ENCODE results near the gene COL2A1.

Gene COL2A1

DNA sequence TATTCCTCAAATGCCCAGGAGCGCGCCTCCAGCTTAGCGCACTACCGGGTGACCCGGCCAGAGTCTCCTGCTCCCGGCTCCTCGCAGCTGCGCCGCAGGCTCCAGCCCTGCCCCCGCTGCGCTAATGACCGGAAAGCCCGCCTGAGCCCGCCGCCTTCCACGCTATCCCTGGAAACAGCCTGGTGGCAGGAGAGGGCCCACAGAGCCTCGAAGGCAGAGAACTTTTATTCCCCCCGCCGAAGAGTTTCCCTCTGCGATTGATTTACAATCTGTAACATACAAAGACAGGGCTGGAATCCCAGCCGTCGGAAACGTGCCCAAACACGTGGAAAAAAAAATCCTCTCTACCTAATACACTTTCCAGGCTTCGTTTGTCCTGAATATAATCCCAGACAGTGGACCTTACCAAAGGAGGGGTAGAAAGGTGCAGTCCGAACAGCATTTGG, 1.5 kb downstream of the COL2A1 start:
- no peak for TF ChIP-seq ZC3H10 (CRISPR knock-in tag; IDR thresholded peaks at IDR 0.05)
- no peak for TF ChIP-seq BACH2 (CRISPR knock-in tag; IDR thresholded peaks at IDR 0.05; ENCODE audit: borderline replicate concordance)
- TF ChIP-seq ZFP30 (CRISPR knock-in tag; IDR thresholded peaks at IDR 0.05) = no peak
- TF ChIP-seq GLIS3 (CRISPR knock-in tag; IDR thresholded peaks at IDR 0.05) = no peak
- TF ChIP-seq CSDC2 (CRISPR knock-in tag; IDR thresholded peaks at IDR 0.05) = no peak
- TF ChIP-seq, protein P1, sequence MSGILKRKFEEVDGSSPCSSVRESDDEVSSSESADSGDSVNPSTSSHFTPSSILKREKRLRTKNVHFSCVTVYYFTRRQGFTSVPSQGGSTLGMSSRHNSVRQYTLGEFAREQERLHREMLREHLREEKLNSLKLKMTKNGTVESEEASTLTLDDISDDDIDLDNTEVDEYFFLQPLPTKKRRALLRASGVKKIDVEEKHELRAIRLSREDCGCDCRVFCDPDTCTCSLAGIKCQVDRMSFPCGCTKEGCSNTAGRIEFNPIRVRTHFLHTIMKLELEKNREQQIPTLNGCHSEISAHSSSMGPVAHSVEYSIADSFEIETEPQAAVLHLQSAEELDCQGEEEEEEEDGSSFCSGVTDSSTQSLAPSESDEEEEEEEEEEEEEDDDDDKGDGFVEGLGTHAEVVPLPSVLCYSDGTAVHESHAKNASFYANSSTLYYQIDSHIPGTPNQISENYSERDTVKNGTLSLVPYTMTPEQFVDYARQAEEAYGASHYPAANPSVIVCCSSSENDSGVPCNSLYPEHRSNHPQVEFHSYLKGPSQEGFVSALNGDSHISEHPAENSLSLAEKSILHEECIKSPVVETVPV (CRISPR knock-in tag; IDR thresholded peaks at IDR 0.05) = no peak
- TF ChIP-seq, protein P2, sequence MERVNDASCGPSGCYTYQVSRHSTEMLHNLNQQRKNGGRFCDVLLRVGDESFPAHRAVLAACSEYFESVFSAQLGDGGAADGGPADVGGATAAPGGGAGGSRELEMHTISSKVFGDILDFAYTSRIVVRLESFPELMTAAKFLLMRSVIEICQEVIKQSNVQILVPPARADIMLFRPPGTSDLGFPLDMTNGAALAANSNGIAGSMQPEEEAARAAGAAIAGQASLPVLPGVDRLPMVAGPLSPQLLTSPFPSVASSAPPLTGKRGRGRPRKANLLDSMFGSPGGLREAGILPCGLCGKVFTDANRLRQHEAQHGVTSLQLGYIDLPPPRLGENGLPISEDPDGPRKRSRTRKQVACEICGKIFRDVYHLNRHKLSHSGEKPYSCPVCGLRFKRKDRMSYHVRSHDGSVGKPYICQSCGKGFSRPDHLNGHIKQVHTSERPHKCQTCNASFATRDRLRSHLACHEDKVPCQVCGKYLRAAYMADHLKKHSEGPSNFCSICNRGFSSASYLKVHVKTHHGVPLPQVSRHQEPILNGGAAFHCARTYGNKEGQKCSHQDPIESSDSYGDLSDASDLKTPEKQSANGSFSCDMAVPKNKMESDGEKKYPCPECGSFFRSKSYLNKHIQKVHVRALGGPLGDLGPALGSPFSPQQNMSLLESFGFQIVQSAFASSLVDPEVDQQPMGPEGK (CRISPR knock-in tag; IDR thresholded peaks at IDR 0.05; ENCODE audit: borderline replicate concordance) = no peak
- TF ChIP-seq SNAI2 (CRISPR knock-in tag; IDR thresholded peaks at IDR 0.05) = no peak
- ATAC-seq = peak; percentile 46

DNA sequence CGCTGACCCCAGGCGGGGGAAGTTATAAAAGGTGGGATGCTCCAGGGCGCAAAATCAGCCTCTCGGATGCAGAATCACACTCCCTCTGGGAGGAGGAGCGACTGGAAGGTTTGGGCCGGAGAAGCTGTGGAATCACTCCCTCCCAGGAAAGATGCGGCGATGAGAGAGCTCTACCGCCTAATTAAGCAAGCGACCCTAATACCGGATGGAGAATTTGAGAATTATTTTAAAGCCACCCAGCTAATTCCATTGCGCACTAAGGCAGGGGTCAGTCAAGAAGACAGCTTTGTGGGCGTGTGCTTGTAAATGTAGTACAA, 1.9 kb downstream of the COL2A1 start:
- TF ChIP-seq PPARA (CRISPR knock-in tag; IDR thresholded peaks at IDR 0.05; ENCODE audit: borderline replicate concordance) (no peak), ESRRG (CRISPR knock-in tag; IDR thresholded peaks at IDR 0.05) (no peak)
- TF ChIP-seq, protein P2 (CRISPR knock-in tag; IDR thresholded peaks at IDR 0.05; ENCODE audit: borderline replicate concordance) = no peak
- peak; percentile 11; the same call in 2 of the 3 replicates for ATAC-seq

DNA sequence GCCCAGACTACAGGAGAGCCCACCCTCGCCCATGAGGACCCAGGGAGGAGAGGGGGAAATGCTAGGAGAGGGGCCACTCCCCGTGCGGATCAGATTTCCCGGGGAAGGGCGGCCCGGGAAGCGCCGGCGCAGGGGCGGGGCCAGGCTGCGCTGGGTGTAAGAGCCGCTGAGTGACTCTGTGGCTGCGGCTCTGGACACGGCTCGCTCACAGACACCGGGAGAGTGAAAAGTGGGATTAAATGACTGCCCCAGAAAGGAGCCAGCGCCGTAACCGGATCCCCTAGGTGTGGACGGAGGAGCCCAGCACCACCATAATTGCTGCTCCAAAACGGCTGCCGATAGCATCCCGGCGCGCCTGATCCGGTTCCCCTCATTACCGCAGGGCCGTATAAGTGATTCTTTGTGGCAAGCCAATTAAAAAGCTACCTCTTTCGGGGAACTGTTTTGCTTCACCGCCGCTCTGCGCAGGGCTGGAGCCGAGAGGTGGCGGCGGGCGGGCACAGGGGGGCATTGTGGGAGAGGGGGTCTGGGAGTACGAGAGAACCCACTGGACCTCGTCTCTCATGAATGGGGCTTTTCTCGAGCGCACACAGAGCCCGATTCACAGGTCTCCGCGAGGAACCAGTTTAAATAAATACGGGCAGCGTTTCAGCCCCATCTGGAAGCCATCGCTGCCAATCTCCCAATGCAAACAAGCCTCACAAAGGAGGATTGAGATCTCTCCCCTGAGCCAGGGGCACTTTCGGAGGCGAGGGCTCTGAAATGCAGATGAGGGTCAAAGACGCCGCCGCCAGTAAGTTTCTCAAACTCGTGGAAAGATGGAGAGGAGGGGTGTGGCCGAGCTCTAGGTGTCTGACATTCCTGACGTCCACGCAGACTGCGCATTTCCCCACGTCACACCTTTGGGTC, 2.5 kb downstream of the COL2A1 start:
- peak; percentile 82 for ATAC-seq
- no peak for TF ChIP-seq GLIS3 (CRISPR knock-in tag; IDR thresholded peaks at IDR 0.05)
- TF ChIP-seq ZNF8 (CRISPR knock-in tag; IDR thresholded peaks at IDR 0.05) = no peak
- no peak for TF ChIP-seq ARNTL (CRISPR knock-in tag; IDR thresholded peaks at IDR 0.05; ENCODE audit: borderline replicate concordance, low read depth)
- TF ChIP-seq BACH2 (CRISPR knock-in tag; IDR thresholded peaks at IDR 0.05; ENCODE audit: borderline replicate concordance) = no peak
- TF ChIP-seq, protein P2 (CRISPR knock-in tag; IDR thresholded peaks at IDR 0.05; ENCODE audit: borderline replicate concordance) = no peak
- no peak for TF ChIP-seq ESRRG (CRISPR knock-in tag; IDR thresholded peaks at IDR 0.05)
- TF ChIP-seq SNAI2 (CRISPR knock-in tag; IDR thresholded peaks at IDR 0.05) = no peak
- TF ChIP-seq, protein P3, sequence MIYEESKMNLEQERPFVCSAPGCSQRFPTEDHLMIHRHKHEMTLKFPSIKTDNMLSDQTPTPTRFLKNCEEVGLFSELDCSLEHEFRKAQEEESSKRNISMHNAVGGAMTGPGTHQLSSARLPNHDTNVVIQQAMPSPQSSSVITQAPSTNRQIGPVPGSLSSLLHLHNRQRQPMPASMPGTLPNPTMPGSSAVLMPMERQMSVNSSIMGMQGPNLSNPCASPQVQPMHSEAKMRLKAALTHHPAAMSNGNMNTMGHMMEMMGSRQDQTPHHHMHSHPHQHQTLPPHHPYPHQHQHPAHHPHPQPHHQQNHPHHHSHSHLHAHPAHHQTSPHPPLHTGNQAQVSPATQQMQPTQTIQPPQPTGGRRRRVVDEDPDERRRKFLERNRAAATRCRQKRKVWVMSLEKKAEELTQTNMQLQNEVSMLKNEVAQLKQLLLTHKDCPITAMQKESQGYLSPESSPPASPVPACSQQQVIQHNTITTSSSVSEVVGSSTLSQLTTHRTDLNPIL (CRISPR knock-in tag; IDR thresholded peaks at IDR 0.05; ENCODE audit: low read depth) = no peak
- TF ChIP-seq, protein P4, sequence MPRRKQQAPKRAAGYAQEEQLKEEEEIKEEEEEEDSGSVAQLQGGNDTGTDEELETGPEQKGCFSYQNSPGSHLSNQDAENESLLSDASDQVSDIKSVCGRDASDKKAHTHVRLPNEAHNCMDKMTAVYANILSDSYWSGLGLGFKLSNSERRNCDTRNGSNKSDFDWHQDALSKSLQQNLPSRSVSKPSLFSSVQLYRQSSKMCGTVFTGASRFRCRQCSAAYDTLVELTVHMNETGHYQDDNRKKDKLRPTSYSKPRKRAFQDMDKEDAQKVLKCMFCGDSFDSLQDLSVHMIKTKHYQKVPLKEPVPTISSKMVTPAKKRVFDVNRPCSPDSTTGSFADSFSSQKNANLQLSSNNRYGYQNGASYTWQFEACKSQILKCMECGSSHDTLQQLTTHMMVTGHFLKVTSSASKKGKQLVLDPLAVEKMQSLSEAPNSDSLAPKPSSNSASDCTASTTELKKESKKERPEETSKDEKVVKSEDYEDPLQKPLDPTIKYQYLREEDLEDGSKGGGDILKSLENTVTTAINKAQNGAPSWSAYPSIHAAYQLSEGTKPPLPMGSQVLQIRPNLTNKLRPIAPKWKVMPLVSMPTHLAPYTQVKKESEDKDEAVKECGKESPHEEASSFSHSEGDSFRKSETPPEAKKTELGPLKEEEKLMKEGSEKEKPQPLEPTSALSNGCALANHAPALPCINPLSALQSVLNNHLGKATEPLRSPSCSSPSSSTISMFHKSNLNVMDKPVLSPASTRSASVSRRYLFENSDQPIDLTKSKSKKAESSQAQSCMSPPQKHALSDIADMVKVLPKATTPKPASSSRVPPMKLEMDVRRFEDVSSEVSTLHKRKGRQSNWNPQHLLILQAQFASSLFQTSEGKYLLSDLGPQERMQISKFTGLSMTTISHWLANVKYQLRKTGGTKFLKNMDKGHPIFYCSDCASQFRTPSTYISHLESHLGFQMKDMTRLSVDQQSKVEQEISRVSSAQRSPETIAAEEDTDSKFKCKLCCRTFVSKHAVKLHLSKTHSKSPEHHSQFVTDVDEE (CRISPR knock-in tag; IDR thresholded peaks at IDR 0.05) = no peak
- TF ChIP-seq ISL1 (CRISPR knock-in tag; IDR thresholded peaks at IDR 0.05) = no peak
- no peak for TF ChIP-seq OSR1 (CRISPR knock-in tag; IDR thresholded peaks at IDR 0.05)
- TF ChIP-seq ZNF565 (CRISPR knock-in tag; conservative IDR thresholded peaks at IDR 0.05; ENCODE audit: low read depth) = no peak
- TF ChIP-seq TOX (CRISPR knock-in tag; IDR thresholded peaks at IDR 0.05; ENCODE audit: borderline replicate concordance) = no peak
- TF ChIP-seq ZNF70 (CRISPR knock-in tag; IDR thresholded peaks at IDR 0.05) = no peak
